Measurements from ENCODE around the gene KCNG1. TPM values are rescaled to one million over a fixed set of nuclear protein-coding genes. Genes with fewer than 3 reads are reported as not detected.

KCNG1 gene
- total and polyA plus RNA-seq, 2 of the 13 experiments (the other 11 are each of a cell fraction or from before 2014, with no cell fraction given), result not detected

DNA sequence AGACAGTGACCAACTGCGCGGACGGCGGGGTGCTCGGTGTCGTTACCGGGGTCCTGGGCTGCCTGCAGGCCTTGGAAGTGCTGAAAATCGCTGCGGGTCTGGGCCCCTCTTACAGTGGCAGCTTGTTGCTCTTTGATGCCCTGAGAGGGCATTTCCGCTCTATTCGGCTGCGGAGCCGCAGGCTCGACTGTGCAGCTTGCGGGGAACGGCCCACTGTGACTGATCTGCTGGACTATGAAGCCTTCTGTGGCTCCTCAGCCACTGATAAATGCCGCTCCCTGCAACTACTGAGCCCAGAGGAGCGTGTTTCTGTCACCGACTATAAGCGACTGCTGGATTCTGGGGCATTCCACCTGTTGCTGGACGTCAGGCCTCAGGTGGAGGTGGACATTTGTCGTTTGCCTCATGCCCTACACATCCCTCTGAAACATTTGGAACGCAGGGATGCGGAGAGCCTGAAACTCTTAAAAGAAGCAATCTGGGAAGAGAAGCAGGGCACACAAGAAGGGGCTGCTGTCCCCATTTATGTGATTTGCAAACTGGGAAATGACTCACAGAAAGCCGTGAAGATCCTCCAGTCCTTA lies 63.3 kb downstream of the KCNG1 start (continued):
- TF ChIP-seq HBP1 (CRISPR knock-in tag; IDR thresholded peaks at IDR 0.05; ENCODE audit: low read depth), result no peak
- TF ChIP-seq ZNF605 (CRISPR knock-in tag; IDR thresholded peaks at IDR 0.05), result no peak
- 0 out of 2 replicates have a peak, but pooled peaks have one; percentile 5 for TF ChIP-seq ZC3H4 (CRISPR knock-in tag; IDR thresholded peaks at IDR 0.05; ENCODE audit: borderline replicate concordance)
- no peak for TF ChIP-seq MYNN (CRISPR knock-in tag; IDR thresholded peaks at IDR 0.05; ENCODE audit: low read depth)
- TF ChIP-seq KLF12 (CRISPR knock-in tag; IDR thresholded peaks at IDR 0.05; ENCODE audit: borderline replicate concordance), result no peak
- TF ChIP-seq STAT5B (CRISPR knock-in tag; IDR thresholded peaks at IDR 0.05), result no peak
- TF ChIP-seq NCOA1 (CRISPR knock-in tag; IDR thresholded peaks at IDR 0.05), result peak; percentile 20; the same call in 1 of the 2 replicates
- TF ChIP-seq ZNF674 (CRISPR knock-in tag; IDR thresholded peaks at IDR 0.05; ENCODE audit: low read depth), result 0 out of 2 replicates have a peak, but pooled peaks have one; percentile 32
- TF ChIP-seq IRX3 (CRISPR knock-in tag; IDR thresholded peaks at IDR 0.05; ENCODE audit: borderline replicate concordance, low read depth), result no peak
- no peak for TF ChIP-seq ZNF382 (CRISPR knock-in tag; IDR thresholded peaks at IDR 0.05; ENCODE audit: borderline replicate concordance)
- TF ChIP-seq, protein P1, sequence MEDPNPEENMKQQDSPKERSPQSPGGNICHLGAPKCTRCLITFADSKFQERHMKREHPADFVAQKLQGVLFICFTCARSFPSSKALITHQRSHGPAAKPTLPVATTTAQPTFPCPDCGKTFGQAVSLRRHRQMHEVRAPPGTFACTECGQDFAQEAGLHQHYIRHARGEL (CRISPR knock-in tag; IDR thresholded peaks at IDR 0.05), result no peak
- no peak for TF ChIP-seq RCOR2 (CRISPR knock-in tag; IDR thresholded peaks at IDR 0.05)
- TF ChIP-seq ZNF468 (CRISPR knock-in tag; IDR thresholded peaks at IDR 0.05), result 0 out of 2 replicates have a peak, but pooled peaks have one; percentile 20
- TF ChIP-seq ZNF768 (CRISPR knock-in tag; IDR thresholded peaks at IDR 0.05), result no peak
- 0 out of 2 replicates have a peak, but pooled peaks have one; percentile 14 for TF ChIP-seq ZNF678 (CRISPR knock-in tag; IDR thresholded peaks at IDR 0.05)
- TF ChIP-seq MLLT10 (CRISPR knock-in tag; IDR thresholded peaks at IDR 0.05), result no peak
- no peak for TF ChIP-seq GFI1 (CRISPR knock-in tag; IDR thresholded peaks at IDR 0.05; ENCODE audit: borderline replicate concordance)
- no peak for TF ChIP-seq FOXK2 (IDR thresholded peaks at IDR 0.05)
- no peak for TF ChIP-seq KMT2B (CRISPR knock-in tag; IDR thresholded peaks at IDR 0.05)
- 0 out of 2 replicates have a peak, but pooled peaks have one; percentile 27 for TF ChIP-seq ZNF280B (CRISPR knock-in tag; IDR thresholded peaks at IDR 0.05; ENCODE audit: borderline replicate concordance)
- TF ChIP-seq REPIN1 (CRISPR knock-in tag; IDR thresholded peaks at IDR 0.05; ENCODE audit: borderline replicate concordance, low read depth), result no peak
- TF ChIP-seq POLR2G (IDR thresholded peaks at IDR 0.05; ENCODE audit: low read depth, low read length), result no peak
- TF ChIP-seq NRL (CRISPR knock-in tag; IDR thresholded peaks at IDR 0.05; ENCODE audit: borderline replicate concordance), result 0 out of 2 replicates have a peak, but pooled peaks have one; percentile 45
- TF ChIP-seq ZFP41 (CRISPR knock-in tag; IDR thresholded peaks at IDR 0.05; ENCODE audit: borderline replicate concordance), result no peak
- no peak for TF ChIP-seq ZNF317 (CRISPR knock-in tag; IDR thresholded peaks at IDR 0.05)
- TF ChIP-seq, protein P2, sequence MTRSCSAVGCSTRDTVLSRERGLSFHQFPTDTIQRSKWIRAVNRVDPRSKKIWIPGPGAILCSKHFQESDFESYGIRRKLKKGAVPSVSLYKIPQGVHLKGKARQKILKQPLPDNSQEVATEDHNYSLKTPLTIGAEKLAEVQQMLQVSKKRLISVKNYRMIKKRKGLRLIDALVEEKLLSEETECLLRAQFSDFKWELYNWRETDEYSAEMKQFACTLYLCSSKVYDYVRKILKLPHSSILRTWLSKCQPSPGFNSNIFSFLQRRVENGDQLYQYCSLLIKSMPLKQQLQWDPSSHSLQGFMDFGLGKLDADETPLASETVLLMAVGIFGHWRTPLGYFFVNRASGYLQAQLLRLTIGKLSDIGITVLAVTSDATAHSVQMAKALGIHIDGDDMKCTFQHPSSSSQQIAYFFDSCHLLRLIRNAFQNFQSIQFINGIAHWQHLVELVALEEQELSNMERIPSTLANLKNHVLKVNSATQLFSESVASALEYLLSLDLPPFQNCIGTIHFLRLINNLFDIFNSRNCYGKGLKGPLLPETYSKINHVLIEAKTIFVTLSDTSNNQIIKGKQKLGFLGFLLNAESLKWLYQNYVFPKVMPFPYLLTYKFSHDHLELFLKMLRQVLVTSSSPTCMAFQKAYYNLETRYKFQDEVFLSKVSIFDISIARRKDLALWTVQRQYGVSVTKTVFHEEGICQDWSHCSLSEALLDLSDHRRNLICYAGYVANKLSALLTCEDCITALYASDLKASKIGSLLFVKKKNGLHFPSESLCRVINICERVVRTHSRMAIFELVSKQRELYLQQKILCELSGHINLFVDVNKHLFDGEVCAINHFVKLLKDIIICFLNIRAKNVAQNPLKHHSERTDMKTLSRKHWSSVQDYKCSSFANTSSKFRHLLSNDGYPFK (CRISPR knock-in tag; IDR thresholded peaks at IDR 0.05; ENCODE audit: borderline replicate concordance), result no peak
